HG02798 (cell line): ENCODE results near the gene ANGPTL2.
"Not testable (repeated sequence)": the region's sequence is repeated elsewhere in the genome, so short reads cannot be mapped to it uniquely, and the experiment has no call there.

Experiments
- ATAC-seq: cut with Tn5 transposase; IDR thresholded peaks from one replicate; pipeline ENCODE4 v1.9.1; 2021; ENCODE audit warnings: mild to moderate bottlenecking; ENCODE audit not compliant: unreplicated experiment, poor library complexity

The ANGPTL2 gene

GRCh38 chr9:127122176-127123063 lies at the start of gene ANGPTL2:
ANGPTL2 (minus strand) TSS chr9:127122635; CDS start chr9:127108731, 13,904 bp downstream.
- ATAC-seq = no peak

DNA sequence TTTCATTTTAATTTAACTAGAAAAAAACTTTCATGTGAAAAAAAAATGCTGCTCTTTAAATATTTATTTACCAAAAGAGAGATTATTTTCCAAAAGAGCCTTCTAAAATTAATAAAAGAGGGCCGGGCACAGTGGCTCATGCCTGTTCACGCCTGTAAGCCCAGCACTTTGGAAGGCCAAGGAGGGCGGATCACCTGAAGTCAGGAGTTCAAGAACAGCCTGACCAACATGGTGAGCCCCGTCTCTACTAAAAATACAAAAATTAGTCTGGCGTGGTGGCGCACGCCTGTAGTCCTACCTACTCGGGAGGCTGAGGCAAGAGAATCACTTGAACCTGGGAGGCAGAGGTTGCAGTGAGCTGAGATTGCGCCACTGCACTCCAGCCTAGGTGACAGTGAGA lies 48.9 kb upstream of the ANGPTL2 start:
- not testable (repeated sequence) for ATAC-seq

GRCh38 chr9:127170652-127171051 lies 48.2 kb upstream of the ANGPTL2 start:
- no peak for ATAC-seq

DNA sequence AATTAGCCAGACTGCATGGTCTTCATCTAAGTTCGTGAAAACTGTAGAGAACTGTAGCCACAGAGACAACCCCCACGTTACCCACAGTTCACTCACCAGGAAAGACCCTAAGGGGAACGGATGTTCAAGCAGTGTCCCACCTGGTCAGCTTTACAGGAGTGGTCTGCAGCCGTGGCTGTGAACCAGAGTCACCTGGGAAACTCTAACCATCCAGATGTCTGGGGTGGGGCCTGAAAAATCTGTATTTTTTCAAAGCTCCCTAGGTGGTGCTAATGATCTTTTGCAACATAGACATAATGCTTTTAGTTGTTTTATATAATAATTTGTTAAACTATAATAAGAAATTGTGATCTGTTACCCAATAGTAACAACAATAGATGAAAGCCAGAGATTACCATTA lies 47.7 kb upstream of the ANGPTL2 start:
- ATAC-seq = no peak

- ATAC-seq = no peak
Measured at GRCh38 chr9:127169575-127169883, 47.1 kb upstream of the ANGPTL2 start.

DNA sequence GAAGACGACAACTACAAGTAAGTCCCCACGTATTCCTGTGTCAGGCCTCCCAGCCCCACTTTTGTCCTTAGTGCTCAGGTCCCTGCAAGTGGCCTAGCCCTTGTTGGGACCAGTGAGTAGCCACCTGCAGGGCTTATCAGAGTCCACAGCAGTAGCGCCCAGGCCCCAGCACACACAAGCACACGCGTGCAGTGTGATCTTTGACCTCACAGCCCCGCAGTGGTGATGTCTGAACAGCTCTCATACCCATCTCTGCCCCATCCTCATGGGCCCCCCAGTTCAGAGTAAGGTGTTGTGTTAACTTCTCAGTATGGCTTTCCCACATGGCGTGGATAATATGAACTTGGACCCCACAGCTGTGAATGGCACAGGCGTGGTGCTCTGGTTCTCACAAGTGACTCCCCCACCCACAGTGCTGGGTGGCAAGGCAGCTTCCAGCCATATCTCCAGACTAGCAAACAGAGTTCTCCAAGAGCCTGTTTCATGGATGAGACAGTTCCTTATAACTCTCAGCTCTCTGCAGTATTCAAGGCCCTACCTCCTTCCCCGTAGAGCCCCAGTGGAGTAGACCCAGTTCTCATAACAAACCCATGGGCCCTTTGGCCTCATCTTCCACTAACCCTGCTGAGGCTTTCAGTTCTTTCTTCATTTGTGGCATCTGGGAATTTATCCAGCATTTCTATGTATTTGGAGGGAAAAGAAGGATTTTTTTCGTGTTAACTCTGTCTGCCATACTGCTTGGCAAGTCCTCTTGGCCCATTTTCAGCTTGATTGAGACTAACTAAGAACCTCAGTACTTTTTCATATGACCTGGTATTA lies 46.5 kb upstream of the ANGPTL2 start:
- no peak for ATAC-seq

GRCh38 chr9:127167560-127168326 lies 45.3 kb upstream of the ANGPTL2 start:
- ATAC-seq = no peak

DNA sequence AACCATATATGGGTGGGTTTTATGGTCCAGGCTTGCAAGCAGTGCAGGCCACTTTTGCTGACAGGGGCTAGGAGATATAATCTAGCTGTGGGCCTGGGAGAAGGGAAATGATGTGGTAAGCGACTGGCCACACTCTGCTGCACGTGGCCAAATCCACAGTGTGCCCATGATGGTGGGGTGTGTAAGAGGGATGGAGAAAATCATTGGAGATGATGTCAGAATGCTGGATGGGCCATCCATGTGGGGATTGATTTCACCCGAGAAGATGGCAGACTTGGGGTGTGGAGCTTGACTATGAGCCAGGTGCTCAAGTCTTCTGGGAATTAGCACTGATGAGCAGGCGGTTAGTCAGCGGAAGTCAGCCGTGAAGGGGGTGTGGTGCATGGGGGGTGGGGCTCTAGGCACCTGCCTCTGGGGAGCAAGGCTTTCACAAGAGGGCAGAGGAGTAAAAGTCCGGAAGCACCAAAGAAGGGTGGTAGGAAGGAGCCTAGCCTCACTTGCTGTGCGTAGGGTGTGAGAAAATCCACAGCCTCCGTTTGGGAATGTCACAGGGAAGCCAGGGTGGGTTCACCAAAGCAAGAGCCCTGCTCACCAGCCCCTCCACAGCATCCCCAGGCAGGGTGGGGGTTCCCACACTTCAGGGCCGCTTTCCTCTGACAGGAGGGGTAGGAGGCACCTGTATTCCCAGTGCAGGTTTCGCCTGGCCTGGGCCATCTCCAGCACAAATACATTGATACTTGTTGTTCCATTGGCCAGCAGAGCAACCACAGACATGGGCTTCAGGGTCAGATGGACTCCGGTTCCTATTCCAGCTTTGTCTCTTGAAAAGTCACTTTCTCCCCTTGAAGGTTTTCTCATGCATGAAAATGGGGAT lies 44.5 kb upstream of the ANGPTL2 start:
- peak; percentile 71 for ATAC-seq

GRCh38 chr9:127166111-127166510 lies 43.7 kb upstream of the ANGPTL2 start:
- no peak for ATAC-seq

- ATAC-seq = no peak
Measured at GRCh38 chr9:127165116-127165515, 42.7 kb upstream of the ANGPTL2 start.

DNA sequence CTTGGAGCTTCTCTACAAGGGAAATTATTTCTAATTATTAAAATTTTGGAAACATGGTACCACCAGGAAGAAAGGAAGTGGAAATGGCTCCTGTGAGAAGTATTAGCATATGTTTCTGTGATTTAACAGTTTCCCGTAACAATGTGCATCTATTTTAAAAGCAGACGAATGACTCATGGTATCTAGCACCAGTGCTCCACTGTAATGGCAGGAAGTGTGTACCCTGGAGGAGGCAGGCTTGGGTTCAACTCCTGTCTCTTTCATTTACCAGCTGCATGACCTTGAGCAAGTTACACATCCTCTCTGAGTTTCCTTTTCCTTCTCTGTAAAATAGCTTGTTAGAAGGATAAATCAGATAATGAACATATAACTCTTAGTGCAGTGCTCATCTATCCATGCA lies 41.0 kb upstream of the ANGPTL2 start:
- no peak for ATAC-seq

- no peak for ATAC-seq
Measured at GRCh38 chr9:127162864-127163365, 40.5 kb upstream of the ANGPTL2 start.

- no peak for ATAC-seq
Measured at GRCh38 chr9:127162046-127162863, 39.8 kb upstream of the ANGPTL2 start.

DNA sequence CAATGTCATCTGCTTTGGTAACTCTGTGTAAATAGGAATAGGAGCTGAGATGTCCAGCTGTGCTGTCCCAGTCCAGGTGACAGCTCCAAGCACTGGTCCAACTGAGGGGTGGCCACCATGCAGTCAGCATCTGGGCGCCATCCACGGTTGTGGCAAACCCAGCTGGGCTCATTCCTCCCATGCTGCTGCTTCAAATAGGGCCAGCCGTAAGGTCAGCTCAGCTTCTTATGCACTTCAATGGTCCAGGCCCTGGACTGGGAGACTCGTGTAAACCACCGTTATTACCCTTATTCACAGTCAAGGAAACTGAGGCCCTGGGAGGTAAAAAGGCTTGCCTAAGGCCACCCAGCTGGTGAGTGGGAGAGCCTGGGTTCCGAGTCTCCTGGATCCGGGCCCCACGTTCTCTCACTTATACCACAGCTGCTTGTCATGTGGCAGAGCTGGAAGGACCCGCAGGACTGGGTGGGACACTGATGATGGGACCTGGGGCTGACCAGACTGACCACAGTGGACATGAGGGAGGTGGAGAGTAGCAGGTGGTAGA lies 38.7 kb upstream of the ANGPTL2 start:
- no peak for ATAC-seq

DNA sequence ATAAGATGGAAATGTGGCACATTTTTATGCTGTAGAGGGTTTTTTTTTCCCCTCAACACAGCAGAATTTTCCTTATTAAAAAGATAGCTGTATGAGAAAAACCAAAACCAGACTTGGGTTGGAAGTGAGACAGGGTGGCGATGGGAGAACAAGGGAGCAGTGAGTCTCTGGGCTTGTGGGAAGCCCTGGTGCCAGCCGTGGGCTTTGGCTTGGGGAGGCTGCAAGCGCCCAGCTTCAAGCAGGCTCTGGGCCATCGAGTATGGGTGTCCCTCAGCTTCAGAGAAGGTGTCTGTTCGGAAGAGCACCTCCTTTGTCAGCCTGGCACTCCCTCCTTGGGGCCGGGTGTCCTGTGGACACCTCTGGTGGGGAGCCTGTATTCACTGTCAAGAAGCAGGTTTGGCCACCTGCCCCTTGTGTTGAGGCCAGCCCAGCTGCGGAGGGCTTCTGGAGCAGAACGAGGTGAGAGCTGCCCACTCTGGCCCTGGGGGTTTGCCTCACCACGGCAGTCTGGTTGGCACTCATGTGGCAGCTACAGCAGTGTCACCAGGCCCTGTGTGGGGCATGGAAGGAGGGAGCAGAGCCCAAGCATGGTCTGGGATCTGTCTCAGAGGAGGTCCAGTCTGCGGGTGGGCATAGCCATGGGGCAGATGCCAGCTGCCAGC lies 37.6 kb upstream of the ANGPTL2 start:
- no peak for ATAC-seq

DNA sequence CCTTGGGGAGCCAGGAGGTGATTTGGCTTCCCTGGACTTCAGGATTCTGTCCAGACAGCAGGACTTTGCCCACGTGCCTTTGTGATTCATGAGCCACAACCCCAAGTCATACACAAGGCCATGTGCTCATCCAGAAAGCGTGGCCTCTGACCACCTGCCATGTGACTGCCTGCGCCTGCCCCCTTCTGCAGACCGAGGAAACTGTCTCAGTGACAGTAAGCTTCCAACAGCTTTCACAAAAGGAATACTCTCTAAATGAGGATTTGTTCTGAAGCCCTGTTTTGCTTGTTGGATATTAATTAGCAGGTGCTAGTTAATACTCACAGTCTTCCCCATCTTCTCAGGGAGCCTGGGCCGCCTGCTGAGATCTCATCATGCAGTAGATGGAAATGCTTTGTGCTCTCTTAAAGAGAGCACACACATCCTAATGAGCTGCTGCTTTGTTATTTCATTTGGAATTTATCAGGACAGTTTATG lies 36.9 kb upstream of the ANGPTL2 start:
- no peak for ATAC-seq

- no peak for ATAC-seq
Measured at GRCh38 chr9:127158786-127159324, 36.4 kb upstream of the ANGPTL2 start.
